Measurements from ENCODE around the gene AOAH.
"Not testable (repeated sequence)": the region's sequence is repeated elsewhere in the genome, so short reads cannot be mapped to it uniquely, and the experiment has no call there.

AOAH gene

GRCh38 chr7:36506130-36506798, 218.0 kb downstream of the AOAH start:
- in situ Hi-C loops (cut with HindIII; ENCODE audit: low pct_ligation_motif_present, low sequenced_read_pairs), result no loop called here
- Histone ChIP-seq H3K27ac (no peak overlapping the region), H3K27me3 (replicated peaks) (no peaks in the 10 kb centered on the region)

GRCh38 chr7:36504617-36505016, 219.7 kb downstream of the AOAH start:
- H3K27me3 ChIP-seq (replicated peaks); H3K36me3 ChIP-seq (replicated peaks); H3K27ac ChIP-seq; in situ Hi-C loops (cut with HindIII; ENCODE audit: low pct_ligation_motif_present, low sequenced_read_pairs); DNase-seq; H3K4me3 ChIP-seq (ENCODE audit: low read depth, low read length): not testable (repeated sequence)

More at GRCh38 chr7:36506130-36506798, 218.0 kb downstream of the AOAH start:
- Histone ChIP-seq H3K4me3 (ENCODE audit: low read depth, low read length) (no peak overlapping the region), H3K36me3 (replicated peaks) (no peaks in the 10 kb centered on the region)
- no peak for TF ChIP-seq CTCF (IDR thresholded peaks at IDR 0.05; ENCODE audit: low read depth, low read length, missing control alignments)
- no peak for DNase-seq

- in situ Hi-C loops (cut with HindIII; ENCODE audit: low pct_ligation_motif_present, low sequenced_read_pairs); DNase-seq; H3K27ac ChIP-seq; H3K27me3 ChIP-seq (replicated peaks); H3K36me3 ChIP-seq (replicated peaks); H3K4me3 ChIP-seq (ENCODE audit: low read depth, low read length): not testable (repeated sequence)
These were observed 220.1 kb downstream of the AOAH start for GRCh38 chr7:36504216-36504615.

GRCh38 chr7:36497775-36498174, 226.5 kb downstream of the AOAH start:
- DNase-seq, result no peak
- Histone ChIP-seq H3K36me3 (replicated peaks) (no peaks in the 10 kb centered on the region), H3K27me3 (replicated peaks) (no peaks in the 10 kb centered on the region), H3K4me3 (ENCODE audit: low read depth, low read length) (no peak overlapping the region), H3K27ac (no peak overlapping the region)
- in situ Hi-C loops (cut with HindIII; ENCODE audit: low pct_ligation_motif_present, low sequenced_read_pairs), result no loop called here
- TF ChIP-seq CTCF (IDR thresholded peaks at IDR 0.05; ENCODE audit: low read depth, low read length, missing control alignments), result no peak

- H3K27ac ChIP-seq; in situ Hi-C loops (cut with HindIII; ENCODE audit: low pct_ligation_motif_present, low sequenced_read_pairs); H3K4me3 ChIP-seq (ENCODE audit: low read depth, low read length); H3K36me3 ChIP-seq (replicated peaks); H3K27me3 ChIP-seq (replicated peaks); DNase-seq: not testable (repeated sequence)
These were observed 227.1 kb downstream of the AOAH start for GRCh38 chr7:36497176-36497575.

GRCh38 chr7:36496576-36496975, 227.7 kb downstream of the AOAH start:
- TF ChIP-seq CTCF (IDR thresholded peaks at IDR 0.05; ENCODE audit: low read depth, low read length, missing control alignments), result no peak
- in situ Hi-C loops (cut with HindIII; ENCODE audit: low pct_ligation_motif_present, low sequenced_read_pairs), result no loop called here
- H3K4me3 ChIP-seq (ENCODE audit: low read depth, low read length), result no peak overlapping the region
- no peak for DNase-seq
- no peaks in the 10 kb centered on the region for H3K27me3 ChIP-seq (replicated peaks)
- H3K36me3 ChIP-seq (replicated peaks), result no peaks in the 10 kb centered on the region
- H3K27ac ChIP-seq, result no peak overlapping the region

GRCh38 chr7:36491317-36491716, 233.0 kb downstream of the AOAH start:
- no peaks in the 10 kb centered on the region for H3K36me3 ChIP-seq (replicated peaks)
- H3K27me3 ChIP-seq (replicated peaks), result no peaks in the 10 kb centered on the region
- in situ Hi-C loops (cut with HindIII; ENCODE audit: low pct_ligation_motif_present, low sequenced_read_pairs), result no loop called here
- TF ChIP-seq CTCF (IDR thresholded peaks at IDR 0.05; ENCODE audit: low read depth, low read length, missing control alignments), result no peak
- no peak for DNase-seq
- no peak overlapping the region for H3K27ac ChIP-seq
- H3K4me3 ChIP-seq (ENCODE audit: low read depth, low read length), result no peak overlapping the region

All from brain microvascular endothelial cell (primary cell).